Articular chondrocyte of knee joint (primary cell): ENCODE measurements around the gene MGST1. TPM values are rescaled to one million over a fixed set of nuclear protein-coding genes. Genes with fewer than 3 reads are reported as not detected.

Experiments used
- total RNA-seq: library from RNA; depleted of rRNA; stranded (reverse); fragments of >200 nt; gene quantifications from 2 replicates; pipeline ENCODE4 v1.2.3, GENCODE V29; 2012

Gene MGST1, protein sequence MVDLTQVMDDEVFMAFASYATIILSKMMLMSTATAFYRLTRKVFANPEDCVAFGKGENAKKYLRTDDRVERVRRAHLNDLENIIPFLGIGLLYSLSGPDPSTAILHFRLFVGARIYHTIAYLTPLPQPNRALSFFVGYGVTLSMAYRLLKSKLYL
- 65.2 and 84.7 TPM in 2 replicates for total RNA-seq

DNA sequence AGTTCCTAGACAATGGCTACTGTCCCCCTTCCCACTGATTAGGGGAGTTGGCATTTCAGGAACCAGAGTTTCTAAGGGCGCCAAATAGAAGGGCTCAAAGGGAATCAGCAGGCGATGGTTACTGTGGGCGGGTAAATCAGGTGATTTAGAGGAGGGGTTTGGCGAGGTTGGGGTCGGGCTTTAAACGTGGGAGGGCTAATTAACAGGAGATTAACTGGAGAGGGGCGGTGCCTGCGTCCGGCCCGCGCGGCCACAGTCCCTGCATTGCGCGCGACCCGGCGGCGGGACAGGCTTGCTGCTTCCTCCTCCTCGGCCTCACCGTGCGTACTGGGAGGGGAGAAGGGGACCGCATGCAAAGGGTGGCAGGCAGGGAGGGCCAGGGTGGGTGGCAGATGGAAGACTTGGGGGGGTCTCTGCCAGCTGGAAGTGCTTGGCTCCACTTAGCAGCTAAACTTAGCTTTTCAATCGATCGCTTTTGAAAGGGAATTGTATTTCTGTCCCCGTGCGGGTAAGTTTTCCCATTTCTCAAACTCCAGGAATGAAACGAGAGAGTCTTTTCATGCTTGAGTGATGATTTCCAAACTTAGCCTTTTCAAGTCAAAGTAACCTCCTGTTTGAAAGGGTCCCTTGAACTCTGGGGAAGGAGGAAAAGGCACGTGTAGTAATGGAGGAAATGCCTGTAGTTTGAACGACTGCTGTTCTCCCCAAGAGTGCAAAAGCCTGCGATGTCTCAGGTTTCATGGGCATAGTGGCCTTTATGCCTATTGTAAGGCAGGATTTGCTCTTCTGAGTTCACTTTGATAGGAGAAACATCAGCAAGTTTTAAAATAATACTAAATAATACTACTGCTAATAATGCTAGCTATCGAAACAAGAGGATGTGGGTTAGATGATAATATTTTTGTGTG, at the start of gene MGST1:
Gene MGST1, plus strand, starts transcription at position 255 of the 908 bp plus-strand sequence. CDS start 6,608 bp downstream, outside the sequence.

Other genes with a start within 250 kb of the MGST1 start
- gene SLC15A5, start 70.0 kb upstream of the MGST1 start, total RNA-seq, result not detected in 2 replicates